Nephron progenitor cell (in vitro differentiated cells): Measurements from ENCODE around the gene ATAD3A.

Experiments used
- DNase-seq: peaks from one replicate; pipeline ENCODE4 v3.0.0; 2021
- H3K27ac Mint-ChIP-seq: 2 replicates; pipeline ENCODE4 v1.8.0; 2021; ENCODE audit warnings: mild to moderate bottlenecking, moderate library complexity, mixed read lengths
- H3K27me3 Mint-ChIP-seq: 2 replicates; pipeline ENCODE4 v1.8.0; 2021; ENCODE audit warnings: mild to moderate bottlenecking, low read depth, mixed read lengths; ENCODE audit not compliant: poor library complexity
- H3K36me3 Mint-ChIP-seq: 2 replicates; pipeline ENCODE4 v1.8.0; 2021; ENCODE audit warnings: low read depth, mixed read lengths
- H3K4me1 Mint-ChIP-seq: 2 replicates; pipeline ENCODE4 v1.8.0; 2021; ENCODE audit warnings: mixed read lengths
- H3K4me3 Mint-ChIP-seq: 2 replicates; pipeline ENCODE4 v1.8.0; 2021; ENCODE audit warnings: mild to moderate bottlenecking, moderate library complexity, mixed read lengths
- H3K9me3 Mint-ChIP-seq: 2 replicates; pipeline ENCODE4 v1.8.0; 2021; ENCODE audit warnings: mild to moderate bottlenecking, moderate library complexity, mixed read lengths
- TF ChIP-seq, protein P1 (sequence below): fragments of 200-600 bp; sonication (generic); IDR thresholded peaks from 2 replicates; pipeline ENCODE4 v1.5.0; 2021; ENCODE audit warnings: antibody characterized with exemption

Gene ATAD3A

GRCh38 chr1:1561801-1562470 is 50.0 kb downstream of the ATAD3A start:
- peak overlapping the region; percentile 68 for H3K27ac Mint-ChIP-seq
- TF ChIP-seq, protein P1, sequence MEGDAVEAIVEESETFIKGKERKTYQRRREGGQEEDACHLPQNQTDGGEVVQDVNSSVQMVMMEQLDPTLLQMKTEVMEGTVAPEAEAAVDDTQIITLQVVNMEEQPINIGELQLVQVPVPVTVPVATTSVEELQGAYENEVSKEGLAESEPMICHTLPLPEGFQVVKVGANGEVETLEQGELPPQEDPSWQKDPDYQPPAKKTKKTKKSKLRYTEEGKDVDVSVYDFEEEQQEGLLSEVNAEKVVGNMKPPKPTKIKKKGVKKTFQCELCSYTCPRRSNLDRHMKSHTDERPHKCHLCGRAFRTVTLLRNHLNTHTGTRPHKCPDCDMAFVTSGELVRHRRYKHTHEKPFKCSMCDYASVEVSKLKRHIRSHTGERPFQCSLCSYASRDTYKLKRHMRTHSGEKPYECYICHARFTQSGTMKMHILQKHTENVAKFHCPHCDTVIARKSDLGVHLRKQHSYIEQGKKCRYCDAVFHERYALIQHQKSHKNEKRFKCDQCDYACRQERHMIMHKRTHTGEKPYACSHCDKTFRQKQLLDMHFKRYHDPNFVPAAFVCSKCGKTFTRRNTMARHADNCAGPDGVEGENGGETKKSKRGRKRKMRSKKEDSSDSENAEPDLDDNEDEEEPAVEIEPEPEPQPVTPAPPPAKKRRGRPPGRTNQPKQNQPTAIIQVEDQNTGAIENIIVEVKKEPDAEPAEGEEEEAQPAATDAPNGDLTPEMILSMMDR = no peak
- no peak for DNase-seq
- peaks cover 4% of the 10 kb centered on the region for H3K9me3 Mint-ChIP-seq
- no peaks in the 10 kb centered on the region for H3K27me3 Mint-ChIP-seq
- peaks cover 53% of the 10 kb centered on the region for H3K36me3 Mint-ChIP-seq
- peaks cover 22% of the 10 kb centered on the region for H3K4me1 Mint-ChIP-seq
- H3K4me3 Mint-ChIP-seq = no peak overlapping the region

DNA sequence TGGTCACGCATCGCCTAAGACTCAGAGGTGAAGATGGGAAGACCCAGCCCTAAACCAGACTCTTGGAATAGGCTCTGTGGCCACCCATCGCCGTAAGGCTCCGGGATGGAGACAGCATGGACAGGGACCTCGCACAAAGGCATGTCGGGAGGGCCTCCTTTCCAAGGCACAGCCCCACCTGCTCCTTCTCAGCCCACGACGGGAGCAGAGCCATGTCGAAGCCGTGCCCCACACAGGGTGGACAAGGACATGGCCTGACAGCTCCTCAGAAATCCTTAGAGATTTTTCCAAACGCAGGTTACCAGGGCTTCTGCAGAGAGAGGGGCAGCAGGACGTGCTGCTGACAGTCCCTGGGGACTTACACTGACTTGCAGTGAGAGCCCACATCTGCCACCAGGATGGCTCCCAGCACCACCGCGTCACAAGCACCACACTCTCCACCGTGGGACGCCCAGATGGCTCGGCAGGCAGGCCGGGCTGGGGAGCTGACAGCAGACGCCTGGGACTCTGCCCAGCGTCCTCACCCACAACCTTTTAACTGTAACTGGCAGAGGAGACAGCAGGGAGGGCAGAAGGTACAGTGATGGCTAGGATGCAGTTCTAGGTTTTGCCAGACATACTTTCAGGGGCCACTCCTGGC is 50.7 kb downstream of the ATAD3A start:
- Mint-ChIP-seq H3K4me3 (no peak overlapping the region), H3K27me3 (no peaks in the 10 kb centered on the region), H3K36me3 (peaks cover 60% of the 10 kb centered on the region), H3K4me1 (peaks cover 29% of the 10 kb centered on the region), H3K9me3 (peaks cover 4% of the 10 kb centered on the region), H3K27ac (no peak overlapping the region)
- no peak for DNase-seq
- TF ChIP-seq, protein P1 = no peak

- Mint-ChIP-seq H3K9me3 (peaks cover 4% of the 10 kb centered on the region), H3K4me1 (peaks cover 28% of the 10 kb centered on the region), H3K4me3 (no peak overlapping the region), H3K36me3 (peaks cover 60% of the 10 kb centered on the region), H3K27me3 (no peaks in the 10 kb centered on the region), H3K27ac (no peak overlapping the region)
- DNase-seq = no peak
- TF ChIP-seq, protein P1 = no peak
Measured at GRCh38 chr1:1563688-1564087, 51.7 kb downstream of the ATAD3A start.

DNA sequence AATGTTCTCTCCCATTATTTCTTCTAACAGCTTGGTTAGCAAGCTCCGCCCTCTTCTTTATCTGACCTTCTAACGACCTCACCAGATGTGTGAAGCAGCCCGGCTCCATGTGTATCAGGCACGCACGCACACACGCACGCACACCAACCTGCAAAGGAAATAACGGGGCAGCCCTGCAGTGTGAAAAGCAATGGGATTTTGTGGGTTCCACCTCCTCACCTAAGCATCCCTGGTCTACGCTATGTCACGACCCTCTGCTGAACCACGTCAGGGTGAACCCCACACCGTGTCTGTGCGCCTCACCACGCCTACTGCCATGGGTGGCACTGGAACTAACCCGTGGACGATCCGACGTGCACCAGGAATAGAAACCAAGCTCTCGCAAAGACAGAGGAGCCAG is 52.3 kb downstream of the ATAD3A start:
- no peak overlapping the region for H3K27ac Mint-ChIP-seq
- H3K9me3 Mint-ChIP-seq = peaks cover 4% of the 10 kb centered on the region
- peaks cover 61% of the 10 kb centered on the region for H3K36me3 Mint-ChIP-seq
- no peak for DNase-seq
- no peaks in the 10 kb centered on the region for H3K27me3 Mint-ChIP-seq
- TF ChIP-seq, protein P1 = no peak
- no peak overlapping the region for H3K4me3 Mint-ChIP-seq
- H3K4me1 Mint-ChIP-seq = peaks cover 26% of the 10 kb centered on the region

- TF ChIP-seq, protein P1 = no peak
- H3K4me3 Mint-ChIP-seq = no peak overlapping the region
- no peak for DNase-seq
- H3K27me3 Mint-ChIP-seq = no peaks in the 10 kb centered on the region
- H3K27ac Mint-ChIP-seq = no peak overlapping the region
- peaks cover 33% of the 10 kb centered on the region for H3K4me1 Mint-ChIP-seq
- H3K9me3 Mint-ChIP-seq = peaks cover 4% of the 10 kb centered on the region
- H3K36me3 Mint-ChIP-seq = peaks cover 72% of the 10 kb centered on the region
Measured at GRCh38 chr1:1565340-1565739, 53.4 kb downstream of the ATAD3A start.
